Breast epithelium (tissue), 4 donors: ENCODE measurements around the gene GNAO1. TPM values are rescaled to one million over a fixed set of nuclear protein-coding genes. Genes with fewer than 3 reads are reported as not detected.

Experiments used
- DNase-seq, 2 donors: peaks; one replicate each; pipeline ENCODE4 v3.0.0-alpha.2; 2019; ENCODE audit warnings: low spot score in 2 of 2
- H3K27ac ChIP-seq, 2 donors: fragments of 200-600 bp; sonication (generic) in 1 of 2; one replicate each; pipeline ENCODE4 v1.5.1; 2016 to 2019; ENCODE audit warnings: mild to moderate bottlenecking in 1 of 2
- H3K27me3 ChIP-seq, 2 donors: fragments of 200-600 bp; sonication (generic) in 1 of 2; one replicate each; pipeline versions ENCODE4 v1.5.1 to v1.6.0; 2017 to 2019; ENCODE audit warnings: control low read depth in 1 of 2, mild to moderate bottlenecking in 1 of 2
- H3K36me3 ChIP-seq: fragments of 200-600 bp; one replicate; pipeline ENCODE4 v1.5.1; 2019
- H3K4me1 ChIP-seq, 2 donors: fragments of 200-600 bp; sonication (generic); one replicate each; pipeline ENCODE4 v1.5.1; 2016 to 2019; ENCODE audit warnings: control low read depth in 1 of 2
- H3K4me3 ChIP-seq, 3 donors: fragments of 200-600 bp; sonication (generic); 1 replicate in 2 of 3; 2 replicates in 1 of 3; pipeline ENCODE4 v1.5.1; 2016 to 2019; ENCODE audit warnings: mild to moderate bottlenecking in 3 of 3, moderate library complexity in 2 of 3
- H3K9me3 ChIP-seq, 2 donors: fragments of 200-600 bp; sonication (generic) in 1 of 2; one replicate each; pipeline ENCODE4 v1.5.1; 2016 to 2019; ENCODE audit warnings: control low read depth in 1 of 2
- CTCF ChIP-seq, 3 donors: fragments of 450-650 bp; IDR thresholded peaks; one replicate each; pipeline ENCODE4 v1.5.1; 2016 to 2017; ENCODE audit warnings: antibody characterized with exemption in 3 of 3, mild to moderate bottlenecking in 3 of 3, moderate library complexity in 3 of 3
- POLR2A ChIP-seq: fragments of 450-650 bp; IDR thresholded peaks from one replicate; pipeline ENCODE4 v1.6.1; 2016; ENCODE audit warnings: antibody characterized with exemption, mild to moderate bottlenecking, moderate library complexity
- POLR2AphosphoS5 ChIP-seq, 3 donors: sonication (generic); formaldehyde crosslinking; IDR thresholded peaks; one replicate each; pipeline ENCODE4 v1.6.1; 2017; ENCODE audit warnings: antibody characterized with exemption in 3 of 3
- intact Hi-C: fragments of 100-400 bp; cut with DNase I; formaldehyde crosslinking; loops from one replicate; pipeline ENCODE4 v1.15.1; 2023; ENCODE audit warnings: low total_unique reads
- total RNA-seq, 3 donors: library from RNA; depleted of rRNA; stranded (reverse); fragments of >200 nt; gene quantifications; one replicate each; pipeline ENCODE4 v1.1.0, GENCODE V29; 2016

GNAO1 gene
- total RNA-seq, 3 donors from 2014 or later: 0.96 to 1.9 (median 0.98) TPM

- Histone ChIP-seq H3K9me3 (no peaks in the 10 kb centered on the region), H3K4me3 (no peak overlapping the region), H3K4me1 (no peaks in the 10 kb centered on the region), H3K27ac (no peak overlapping the region), H3K36me3 (no peaks in the 10 kb centered on the region), H3K27me3 (no peaks in the 10 kb centered on the region)
- intact Hi-C loops: no loop called here
- no peak for TF ChIP-seq CTCF (IDR thresholded peaks at IDR 0.05)
- TF ChIP-seq POLR2AphosphoS5 (IDR thresholded peaks at IDR 0.05): no peak
- TF ChIP-seq POLR2A: no peak
- no peak for DNase-seq
Measured at GRCh38 chr16:56300891-56301850, 109.9 kb downstream of the GNAO1 start.

- DNase-seq: no peak
- no peaks in the 10 kb centered on the region for H3K27me3 ChIP-seq
- H3K4me1 ChIP-seq: no peaks in the 10 kb centered on the region
- H3K4me3 ChIP-seq: no peak overlapping the region
- TF ChIP-seq POLR2A (no peak), CTCF (IDR thresholded peaks at IDR 0.05) (no peak), POLR2AphosphoS5 (IDR thresholded peaks at IDR 0.05) (no peak)
- no peak overlapping the region for H3K27ac ChIP-seq
- no peaks in the 10 kb centered on the region for H3K36me3 ChIP-seq
- intact Hi-C loops: no loop called here
- H3K9me3 ChIP-seq: no peaks in the 10 kb centered on the region
Measured at GRCh38 chr16:56302506-56302905, 111.2 kb downstream of the GNAO1 start.

- Histone ChIP-seq H3K36me3 (no peaks in the 10 kb centered on the region), H3K27ac (no peak overlapping the region), H3K9me3 (no peaks in the 10 kb centered on the region), H3K4me3 (no peak overlapping the region), H3K27me3 (no peaks in the 10 kb centered on the region), H3K4me1 (no peaks in the 10 kb centered on the region)
- DNase-seq: no peak
- intact Hi-C loops: no loop called here
- TF ChIP-seq POLR2AphosphoS5 (IDR thresholded peaks at IDR 0.05) (no peak), CTCF (IDR thresholded peaks at IDR 0.05) (no peak), POLR2A (no peak)
Measured at GRCh38 chr16:56303066-56303715, 111.9 kb downstream of the GNAO1 start.

GRCh38 chr16:56303880-56304279, 112.6 kb downstream of the GNAO1 start:
- Histone ChIP-seq H3K4me3 (no peak overlapping the region), H3K27ac (no peak overlapping the region), H3K27me3 (no peaks in the 10 kb centered on the region), H3K36me3 (no peaks in the 10 kb centered on the region), H3K9me3 (no peaks in the 10 kb centered on the region), H3K4me1 (no peaks in the 10 kb centered on the region)
- no peak for DNase-seq
- intact Hi-C loops: no loop called here
- no peak for TF ChIP-seq CTCF (IDR thresholded peaks at IDR 0.05)
- TF ChIP-seq POLR2AphosphoS5 (IDR thresholded peaks at IDR 0.05): no peak
- TF ChIP-seq POLR2A: no peak
